ENCODE measurements around the gene ZC3H7B. TPM values are rescaled to one million over a fixed set of nuclear protein-coding genes. Genes with fewer than 3 reads are reported as not detected.

Gene ZC3H7B
- total RNA-seq, 1 experiment from 2014 or later = 42.0 TPM

- Histone ChIP-seq H3K9me2 (ENCODE audit: insufficient read depth) (no peaks in the 10 kb centered on the region), H3K36me3 (ENCODE audit: control insufficient read depth in 1 of 2, insufficient read depth in 2 of 2, low read length in 2 of 2) (no peaks in the 10 kb centered on the region), H3K4me3 (replicated peaks in 1 of 2; ENCODE audit: low read depth in 1 of 2, low read length in 2 of 2) (no peak overlapping the region), H3K9me3 (ENCODE audit: control insufficient read depth in 1 of 2, insufficient read depth in 1 of 2, low read depth in 1 of 2, low read length in 2 of 2) (no peaks in the 10 kb centered on the region), H3K27me3 (ENCODE audit: insufficient read depth, low read length) (no peaks in the 10 kb centered on the region), H3K79me2 (ENCODE audit: insufficient read depth, low read length) (no peaks in the 10 kb centered on the region), H3K4me2 (ENCODE audit: low read length) (no peak overlapping the region), H4K20me1 (ENCODE audit: insufficient read depth) (no peaks in the 10 kb centered on the region), H3K9ac (ENCODE audit: low read length) (no peak overlapping the region), H3K4me1 (ENCODE audit: control insufficient read depth in 1 of 2, insufficient read depth in 2 of 2, low read length in 2 of 2) (peaks cover 17 to 26% of the 10 kb centered on the region in 2 experiments), H2AFZ (ENCODE audit: low read depth, low read length, poor library complexity, severe bottlenecking) (no peak overlapping the region), H3K27ac (ENCODE audit: low read depth, low read length) (no peak overlapping the region)
- ATAC-seq (no peak), DNase-seq (ENCODE audit: low read depth, low spot score) (no peak)
- RAD21 ChIA-PET (ENCODE audit: low non-redundant PET in 1 of 2, low total read pairs in 2 of 2, uncharacterized antibody in 2 of 2, unreplicated experiment in 2 of 2) = no interaction called here
- CTCF ChIA-PET = no interaction called here
- POLR2A ChIA-PET = interaction anchor here (0.8 kb wide), 1 partner anchor 16 kb away, joined by 3 read pairs; the partner anchor contains the start of gene TEF
- intact Hi-C loops (cut with micrococcal nuclease) = no loop called here
- TF ChIP-seq REST (IDR thresholded peaks at IDR 0.05; ENCODE audit: low read depth) = no peak
- TF ChIP-seq ELF1 (IDR thresholded peaks at IDR 0.05; ENCODE audit: borderline replicate concordance, low read depth) = no peak
- TF ChIP-seq CTCF (IDR thresholded peaks at IDR 0.05 in 2 of 3, conservative IDR thresholded peaks at IDR 0.05 in 1 of 3; ENCODE audit: borderline replicate concordance in 1 of 3, insufficient read depth in 1 of 3, low read depth in 2 of 3, low read length in 2 of 3) = no peak
- TF ChIP-seq YY1 (IDR thresholded peaks at IDR 0.05; ENCODE audit: extremely low read depth, insufficient replicate concordance, low read depth, low read length) = no peak
- TF ChIP-seq EGR1 (IDR thresholded peaks at IDR 0.05; ENCODE audit: low read depth) = no peak
- TF ChIP-seq EZH2phosphoT487 (IDR thresholded peaks at IDR 0.05; ENCODE audit: borderline replicate concordance) = no peak
- no peak for TF ChIP-seq EZH2 (IDR thresholded peaks at IDR 0.05)
- TF ChIP-seq CEBPB (IDR thresholded peaks at IDR 0.05; ENCODE audit: low read depth) = no peak
- TF ChIP-seq SIN3A (IDR thresholded peaks at IDR 0.05; ENCODE audit: low read depth) = no peak
- no peak for TF ChIP-seq SRF (IDR thresholded peaks at IDR 0.05; ENCODE audit: low read depth)
- no peak for TF ChIP-seq POLR2AphosphoS5 (IDR thresholded peaks at IDR 0.05; ENCODE audit: low read depth, low read length)
- BruUV-seq (replicated peaks) = no TSS peak
These were observed 64.1 kb downstream of the ZC3H7B start for GRCh38 chr22:41365425-41365824.

All from HCT116 (cell line).